Stomach (tissue), 9 donors: Measurements from ENCODE around the gene DNAAF9. TPM values are rescaled to one million over a fixed set of nuclear protein-coding genes. Genes with fewer than 3 reads are reported as not detected.

Experiments
- DNase-seq, 2 donors: peaks; one replicate each; pipeline versions ENCODE4 v3.0.0 to v3.0.0-alpha.2; 2013 to 2019
- H3K27ac ChIP-seq, 5 donors: fragments of 200-600 bp in 4 of 5; sonication (generic) in 4 of 5; one replicate each; pipeline ENCODE4 v1.5.1; 2013 to 2019; ENCODE audit warnings: mild to moderate bottlenecking in 1 of 5, moderate library complexity in 1 of 5
- H3K27me3 ChIP-seq, 3 donors: fragments of 200-600 bp; sonication (generic); one replicate each; pipeline ENCODE4 v1.5.1; 2017 to 2019; ENCODE audit warnings: mixed run types in 1 of 3
- H3K36me3 ChIP-seq, 4 donors: fragments of 200-600 bp; sonication (generic); 1 replicate in 3 of 4; 2 replicates in 1 of 4; pipeline ENCODE4 v1.5.1; 2016 to 2019
- H3K4me1 ChIP-seq, 4 donors: fragments of 200-600 bp; sonication (generic); one replicate each; pipeline ENCODE4 v1.5.1; 2016 to 2019
- H3K4me3 ChIP-seq, 4 donors: fragments of 200-600 bp; sonication (generic) in 3 of 4; one replicate each; pipeline ENCODE4 v1.5.1; 2016 to 2019; ENCODE audit warnings: mild to moderate bottlenecking in 1 of 4
- H3K9me3 ChIP-seq, 4 donors: fragments of 200-600 bp; sonication (generic); one replicate each; pipeline ENCODE4 v1.5.1; 2016 to 2019
- CTCF ChIP-seq, 7 experiments: fragments of 450-650 bp in 4 of 7; fragments of 200-600 bp in 3 of 7; sonication (generic) in 3 of 7; IDR thresholded peaks; one replicate each; pipeline ENCODE4 v1.5.1; 2016 to 2019; ENCODE audit warnings: antibody characterized with exemption in 7 of 7, control low read depth in 2 of 7, mild to moderate bottlenecking in 1 of 7
- EP300 ChIP-seq: sonication (generic); formaldehyde crosslinking; IDR thresholded peaks from one replicate; pipeline ENCODE4 v1.6.1; 2017; ENCODE audit warnings: antibody characterized with exemption
- POLR2A ChIP-seq, 4 donors: fragments of 450-650 bp; IDR thresholded peaks; one replicate each; pipeline ENCODE4 v1.6.1; 2016; ENCODE audit warnings: antibody characterized with exemption in 4 of 4, control low read depth in 2 of 4, mild to moderate bottlenecking in 1 of 4, moderate library complexity in 1 of 4
- POLR2AphosphoS5 ChIP-seq, 3 donors: sonication (generic); formaldehyde crosslinking; IDR thresholded peaks; one replicate each; pipeline ENCODE4 v1.6.1; 2016; ENCODE audit warnings: antibody characterized with exemption in 3 of 3
- WGBS, 5 donors: extraction: QIAGEN DNeasy Blood & Tissue Kit in 3 of 5; methylation state at CpG; one replicate each; pipeline versions ENCODE4 v1.1.5 to v1.1.7; 2013 to 2018; 5-methylcytosine and 5-hydroxymethylcytosine counted together
- intact Hi-C: fragments of 100-400 bp; cut with DNase I; formaldehyde crosslinking; loops from one replicate; pipeline ENCODE4 v1.15.1; 2023; ENCODE audit warnings: low total_unique reads
- polyA plus RNA-seq, 3 donors: library from polyadenylated mRNA; stranded (reverse); fragments of 200-250 nt; gene quantifications; one replicate each; pipeline ENCODE4 v1.2.3, GENCODE V29; 2013
- total RNA-seq, 5 donors: library from RNA; depleted of rRNA; stranded (reverse); fragments of >200 nt; gene quantifications; one replicate each; pipeline versions ENCODE4 v1.1.0 to v1.2.3, GENCODE V29; 2014 to 2016
- donor health status: healthy with polysubstance abuse.
- donor health status: Bipolar disorder and iron deficiency.
- donor health status: healthy.

Gene DNAAF9
- total and polyA plus RNA-seq, 8 donors: 1.2 to 23.7 (median 10.5) TPM

- intact Hi-C loops: no loop called here
- H3K9me3 ChIP-seq: no peaks in the 10 kb centered on the region
- peak overlapping the region in 2 of 5 donors; percentile 49 to 66 for H3K27ac ChIP-seq
- 48 to 78% (median 57%) methylated on average over 2 of the region's 2 CpGs for WGBS, 5 donors
- no peak overlapping the region for H3K4me3 ChIP-seq
- H3K4me1 ChIP-seq: peaks cover 6 to 21% (median 8%) of the 10 kb centered on the region in 4 donors
- H3K36me3 ChIP-seq: peaks cover 31 to 93% (median 87%) of the 10 kb centered on the region in 4 donors
- TF ChIP-seq EP300 (no peak), POLR2AphosphoS5 (IDR thresholded peaks at IDR 0.05) (peak in 1 of 3 donors; percentile 41), POLR2A (IDR thresholded peaks at IDR 0.05) (no peak)
- H3K27me3 ChIP-seq: no peaks in the 10 kb centered on the region
- peak; percentile 10 to 29 for DNase-seq
Observed at GRCh38 chr20:3371754-3372153, 35.7 kb downstream of the DNAAF9 start.

GRCh38 chr20:3367089-3367488 is 40.4 kb downstream of the DNAAF9 start:
- intact Hi-C loops: no loop called here

GRCh38 chr20:3364323-3365013 is 43.0 kb downstream of the DNAAF9 start:
- no peaks in the 10 kb centered on the region for H3K4me1 ChIP-seq
- TF ChIP-seq POLR2AphosphoS5 (IDR thresholded peaks at IDR 0.05) (no peak), EP300 (no peak), POLR2A (IDR thresholded peaks at IDR 0.05) (no peak), CTCF (IDR thresholded peaks at IDR 0.05) (no peak)
- peaks cover 0 to 72% (median 69%) of the 10 kb centered on the region in 4 donors for H3K36me3 ChIP-seq
- no peaks in the 10 kb centered on the region for H3K9me3 ChIP-seq
- H3K4me3 ChIP-seq: no peak overlapping the region
- no peak overlapping the region for H3K27ac ChIP-seq
- no peak for DNase-seq
- no peaks in the 10 kb centered on the region for H3K27me3 ChIP-seq
- 96 to 100% (median 98%) methylated on average over 3 of the region's 3 CpGs for WGBS, 5 donors
- intact Hi-C loops: no loop called here

More at GRCh38 chr20:3367089-3367488, 40.4 kb downstream of the DNAAF9 start:
- TF ChIP-seq POLR2A (IDR thresholded peaks at IDR 0.05): no peak
- TF ChIP-seq EP300: no peak
- no peak for TF ChIP-seq CTCF (IDR thresholded peaks at IDR 0.05)
- no peak for TF ChIP-seq POLR2AphosphoS5 (IDR thresholded peaks at IDR 0.05)
- DNase-seq: no peak
- peaks cover 4 to 75% (median 70%) of the 10 kb centered on the region in 4 donors for H3K36me3 ChIP-seq
- no peaks in the 10 kb centered on the region for H3K27me3 ChIP-seq
- no peak overlapping the region for H3K4me3 ChIP-seq
- H3K27ac ChIP-seq: no peak overlapping the region
- no peaks in the 10 kb centered on the region for H3K9me3 ChIP-seq
- WGBS, 5 donors: 71 to 85% (median 82%) methylated on average over 3 of the region's 3 CpGs
- H3K4me1 ChIP-seq: peaks cover 0 to 2% (median 0%) of the 10 kb centered on the region in 4 donors

- WGBS, 5 donors: 76 to 90% (median 79%) methylated on average over 3 of the region's 3 CpGs
- DNase-seq: no peak
- H3K36me3 ChIP-seq: peaks cover 0 to 61% (median 54%) of the 10 kb centered on the region in 4 donors
- H3K4me1 ChIP-seq: no peaks in the 10 kb centered on the region
- H3K9me3 ChIP-seq: no peaks in the 10 kb centered on the region
- no peak overlapping the region for H3K27ac ChIP-seq
- TF ChIP-seq EP300 (no peak), POLR2A (IDR thresholded peaks at IDR 0.05) (no peak), CTCF (IDR thresholded peaks at IDR 0.05) (no peak), POLR2AphosphoS5 (IDR thresholded peaks at IDR 0.05) (no peak)
- intact Hi-C loops: no loop called here
- no peaks in the 10 kb centered on the region for H3K27me3 ChIP-seq
- no peak overlapping the region for H3K4me3 ChIP-seq
Observed at GRCh38 chr20:3360752-3361151, 46.7 kb downstream of the DNAAF9 start.
